Epithelial cell of prostate (primary cell): ENCODE measurements around the gene AS3MT.
"Not testable (repeated sequence)": the region's sequence is repeated elsewhere in the genome, so short reads cannot be mapped to it uniquely, and the experiment has no call there.

Source experiments
- DNase-seq: peaks from one replicate; pipeline ENCODE4 v3.0.0-alpha.2; 2011; ENCODE audit warnings: low read depth, low spot score
- H3K27ac ChIP-seq: fragments of 450-650 bp; 2 replicates; pipeline ENCODE4 v1.5.1; 2017; ENCODE audit warnings: mild to moderate bottlenecking

Gene AS3MT

GRCh38 chr10:102853237-102853636 lies 16.0 kb upstream of the AS3MT start:
- H3K27ac ChIP-seq, DNase-seq: not testable (repeated sequence)

- peak; percentile 61 for DNase-seq
- peak overlapping the region; percentile 72 for H3K27ac ChIP-seq
These were observed 13.4 kb upstream of the AS3MT start for GRCh38 chr10:102855731-102856436.

GRCh38 chr10:102856758-102857424 lies 12.4 kb upstream of the AS3MT start:
- no peak for DNase-seq
- peak overlapping the region; percentile 72 for H3K27ac ChIP-seq

- no peak for DNase-seq
- no peak overlapping the region for H3K27ac ChIP-seq
These were observed 9.4 kb upstream of the AS3MT start for GRCh38 chr10:102859911-102860310.

GRCh38 chr10:102863660-102864059 lies 5.6 kb upstream of the AS3MT start:
- H3K27ac ChIP-seq = no peak overlapping the region
- no peak for DNase-seq

GRCh38 chr10:102865620-102866019 lies 3.6 kb upstream of the AS3MT start:
- no peak for DNase-seq
- H3K27ac ChIP-seq = no peak overlapping the region

GRCh38 chr10:102868911-102869257 lies 386 bp upstream of the AS3MT start:
- no peak for DNase-seq
- H3K27ac ChIP-seq = no peak overlapping the region

GRCh38 chr10:102870221-102870620 lies 951 bp downstream of the AS3MT start:
- H3K27ac ChIP-seq = no peak overlapping the region
- no peak for DNase-seq

GRCh38 chr10:102872163-102872562 lies 2.9 kb downstream of the AS3MT start:
- DNase-seq = no peak
- no peak overlapping the region for H3K27ac ChIP-seq

GRCh38 chr10:102876747-102877153 lies 7.5 kb downstream of the AS3MT start:
- no peak for DNase-seq
- H3K27ac ChIP-seq = no peak overlapping the region

GRCh38 chr10:102878629-102879028 lies 9.4 kb downstream of the AS3MT start:
- DNase-seq = no peak
- H3K27ac ChIP-seq = no peak overlapping the region

GRCh38 chr10:102880256-102880655 lies 11.0 kb downstream of the AS3MT start:
- no peak for DNase-seq
- H3K27ac ChIP-seq = no peak overlapping the region

GRCh38 chr10:102888048-102888447 lies 18.8 kb downstream of the AS3MT start:
- no peak for DNase-seq
- no peak overlapping the region for H3K27ac ChIP-seq

GRCh38 chr10:102894466-102895213 lies 25.4 kb downstream of the AS3MT start:
- DNase-seq = no peak
- H3K27ac ChIP-seq = no peak overlapping the region

- H3K27ac ChIP-seq = no peak overlapping the region
- DNase-seq = no peak
These were observed 30.7 kb downstream of the AS3MT start for GRCh38 chr10:102900006-102900405.

GRCh38 chr10:102904346-102904745 lies 35.1 kb downstream of the AS3MT start:
- no peak overlapping the region for H3K27ac ChIP-seq
- no peak for DNase-seq

GRCh38 chr10:102906507-102906906 lies 37.2 kb downstream of the AS3MT start:
- no peak for DNase-seq
- H3K27ac ChIP-seq = no peak overlapping the region

GRCh38 chr10:102914781-102915180 lies 45.5 kb downstream of the AS3MT start:
- no peak overlapping the region for H3K27ac ChIP-seq
- DNase-seq = no peak

GRCh38 chr10:102916173-102916572 lies 46.9 kb downstream of the AS3MT start:
- no peak for DNase-seq
- no peak overlapping the region for H3K27ac ChIP-seq

GRCh38 chr10:102917314-102917961 lies 48.2 kb downstream of the AS3MT start:
- peak; percentile 10 for DNase-seq
- H3K27ac ChIP-seq = peak overlapping the region; percentile 41
